Measurements from ENCODE around the gene CAMK2D. TPM values are rescaled to one million over a fixed set of nuclear protein-coding genes. Genes with fewer than 3 reads are reported as not detected.

Gene CAMK2D
- total RNA-seq, 4 donors from 2014 or later: 62.0 to 122 (median 85.1) TPM

- no peak for TF ChIP-seq CTCF (IDR thresholded peaks at IDR 0.05; ENCODE audit: low read depth)
These were observed 316.3 kb downstream of the CAMK2D start for GRCh38 chr4:113445286-113445685.

DNA sequence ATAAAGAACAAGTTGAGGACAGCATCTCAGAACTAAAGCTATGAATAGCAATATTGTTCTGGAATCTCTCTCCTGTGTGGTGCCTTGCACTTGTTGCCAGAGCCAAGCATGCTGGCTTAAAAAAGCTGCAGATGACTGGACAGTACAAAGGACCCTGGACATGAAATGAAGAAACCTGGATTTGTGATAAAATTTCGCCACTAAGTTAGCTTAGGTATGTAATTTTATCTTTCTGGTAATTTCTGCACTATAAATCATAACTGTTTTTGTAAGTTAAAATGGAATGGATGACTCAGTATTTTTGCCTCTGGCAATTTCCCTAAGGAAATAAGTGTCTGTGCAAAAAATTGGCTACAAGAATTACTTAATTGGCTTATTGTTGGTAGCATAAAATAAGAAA is 317.2 kb downstream of the CAMK2D start:
- TF ChIP-seq CTCF (IDR thresholded peaks at IDR 0.05; ENCODE audit: low read depth): no peak

DNA sequence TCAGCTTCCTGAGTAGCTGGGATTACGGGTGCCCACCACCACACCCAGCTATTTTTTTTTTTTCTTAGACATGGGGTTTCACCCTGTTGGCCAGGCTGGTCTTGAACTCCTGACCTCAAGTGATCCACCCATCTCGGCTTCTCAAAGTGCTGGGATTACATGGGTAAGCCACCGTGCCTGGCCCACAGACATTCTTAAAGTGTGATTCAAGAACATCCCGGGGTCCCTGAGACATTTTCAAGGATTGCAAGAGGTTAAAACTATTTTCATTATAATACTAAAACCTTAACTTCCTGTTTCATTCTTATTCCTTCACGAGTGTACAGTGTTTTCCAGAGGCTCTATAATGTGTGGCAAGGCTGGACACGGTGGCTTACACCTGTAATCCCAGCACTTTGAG is 318.7 kb downstream of the CAMK2D start:
- no peak for TF ChIP-seq CTCF (IDR thresholded peaks at IDR 0.05; ENCODE audit: low read depth)

DNA sequence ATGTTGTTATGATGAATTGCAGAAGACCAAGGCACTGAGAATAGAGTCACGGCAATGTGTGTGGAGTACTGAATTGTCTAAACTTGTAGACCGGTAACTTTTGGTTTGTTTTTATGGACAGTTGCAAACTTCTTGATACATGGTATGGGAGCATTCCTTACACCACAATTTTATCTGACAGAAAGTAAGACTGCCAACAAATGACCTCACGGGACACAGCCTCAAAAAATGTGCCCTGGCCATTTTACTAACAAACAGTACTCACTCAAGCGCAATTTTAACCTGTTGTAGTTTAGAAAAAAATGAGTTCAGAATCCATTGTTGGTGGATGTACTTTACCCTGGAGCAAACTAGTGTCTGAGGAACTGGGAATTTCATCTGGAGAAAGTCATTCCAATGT is 321.2 kb downstream of the CAMK2D start:
- TF ChIP-seq CTCF (IDR thresholded peaks at IDR 0.05; ENCODE audit: low read depth): no peak

DNA sequence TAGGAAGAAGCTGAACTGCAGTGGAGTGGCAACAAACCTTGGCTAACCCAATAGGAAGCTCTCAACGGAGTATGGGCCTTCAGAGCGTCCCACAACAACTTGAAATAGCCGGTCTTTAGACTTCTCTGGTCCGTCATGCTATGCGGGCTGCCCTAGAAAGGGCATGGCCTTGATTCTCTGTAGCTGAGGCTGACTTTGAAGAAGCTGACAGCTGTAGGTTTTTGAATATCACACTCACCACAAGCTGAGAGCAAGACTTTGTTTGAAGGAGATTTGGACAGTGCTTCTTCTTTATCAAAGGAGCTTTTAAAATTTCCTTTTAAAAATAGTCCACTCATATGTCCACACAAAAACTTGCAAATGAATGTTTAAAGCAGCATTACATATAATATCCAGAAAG is 322.9 kb downstream of the CAMK2D start:
- TF ChIP-seq CTCF (IDR thresholded peaks at IDR 0.05; ENCODE audit: low read depth): no peak

GRCh38 chr4:113437129-113437528 is 324.4 kb downstream of the CAMK2D start:
- no peak for TF ChIP-seq CTCF (IDR thresholded peaks at IDR 0.05; ENCODE audit: low read depth)

DNA sequence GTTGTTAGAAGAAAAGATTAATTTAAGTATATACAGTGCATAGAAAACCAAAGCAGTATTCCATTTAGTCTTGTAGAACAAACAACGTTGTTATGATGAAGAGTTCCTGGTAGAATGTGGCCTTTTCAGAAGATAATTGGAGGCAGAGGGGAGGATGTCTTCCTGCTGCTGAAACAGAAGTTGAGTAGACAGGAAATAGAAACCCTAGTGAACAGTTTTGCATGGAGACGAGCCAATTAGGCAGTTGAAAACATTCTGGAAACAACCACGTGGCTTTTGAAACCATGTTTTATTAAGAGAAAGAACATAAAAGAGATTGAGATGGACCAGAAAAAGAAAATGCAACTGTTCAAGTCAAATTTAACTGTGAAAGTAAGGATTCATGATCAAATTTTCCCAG is 325.2 kb downstream of the CAMK2D start:
- TF ChIP-seq CTCF (IDR thresholded peaks at IDR 0.05; ENCODE audit: low read depth): no peak
